WTC11 (cell line): ENCODE measurements around the gene TLCD3B. TPM values are rescaled to one million over a fixed set of nuclear protein-coding genes. Genes with fewer than 3 reads are reported as not detected.

ENCODE experiments used
- ATAC-seq: fragments of 200-7000 bp; cut with Tn5 transposase; 2 replicates; pipeline ENCODE4 v1.10.0; 2021; ENCODE audit warnings: mild to moderate bottlenecking, moderate library complexity
- CTCF ChIA-PET: fragments of 300-600 bp; sonication (Branson Sonifier 250); formaldehyde crosslinking; loops from one replicate; lab custom pipeline; 2021; ENCODE audit warnings: antibody characterized with exemption; lab: Charles Lee
- POLR2A ChIA-PET: fragments of 350-600 bp; sonication (Branson Sonifier 250); formaldehyde crosslinking; loops from one replicate; lab custom pipeline; 2021; ENCODE audit warnings: antibody characterized with exemption; lab: Charles Lee
- DNase-seq: peaks from one replicate; pipeline ENCODE4 v3.0.0; 2021; ENCODE audit warnings: low spot score
- H3K27ac Mint-ChIP-seq: 2 replicates; pipeline ENCODE4 v1.8.0; 2021; ENCODE audit warnings: mixed read lengths
- H3K27me3 Mint-ChIP-seq: 2 replicates; pipeline ENCODE4 v1.8.0; 2021; ENCODE audit warnings: low read depth, mild to moderate bottlenecking, moderate library complexity, mixed read lengths
- H3K36me3 Mint-ChIP-seq: 2 replicates; pipeline ENCODE4 v1.8.0; 2021; ENCODE audit warnings: mixed read lengths
- H3K4me1 Mint-ChIP-seq: 2 replicates; pipeline ENCODE4 v1.8.0; 2022; ENCODE audit warnings: mixed read lengths
- H3K4me3 Mint-ChIP-seq: 2 replicates; pipeline ENCODE4 v1.8.0; 2021; ENCODE audit warnings: mild to moderate bottlenecking, moderate library complexity, mixed read lengths
- H3K9me3 Mint-ChIP-seq: 2 replicates; pipeline ENCODE4 v1.8.0; 2021; ENCODE audit warnings: mixed read lengths
- AFF4 ChIP-seq: sonication (generic); formaldehyde crosslinking; IDR thresholded peaks from 2 replicates; pipeline ENCODE4 v1.8.1; 2023; ENCODE audit warnings: mild to moderate bottlenecking, missing genetic modification reagents, borderline replicate concordance
- ATF1 ChIP-seq: sonication (generic); formaldehyde crosslinking; IDR thresholded peaks from 2 replicates; pipeline ENCODE4 v1.8.1; 2023; ENCODE audit warnings: mild to moderate bottlenecking, moderate library complexity, missing genetic modification reagents
- EMX1 ChIP-seq: fragments of 250-450 bp; sonication (Bioruptor Pico); IDR thresholded peaks from 2 replicates; pipeline ENCODE4 v1.8.0; 2021; ENCODE audit warnings: mild to moderate bottlenecking
- ETV6 ChIP-seq: sonication (generic); formaldehyde crosslinking; IDR thresholded peaks from 2 replicates; pipeline ENCODE4 v1.8.1; 2022; ENCODE audit warnings: mild to moderate bottlenecking, missing genetic modification reagents
- FOXP1 ChIP-seq: sonication (generic); formaldehyde crosslinking; IDR thresholded peaks from 2 replicates; pipeline ENCODE4 v1.8.0; 2022; ENCODE audit warnings: missing genetic modification reagents, mild to moderate bottlenecking, moderate library complexity, borderline replicate concordance
- JUN ChIP-seq: sonication (generic); formaldehyde crosslinking; IDR thresholded peaks from 2 replicates; pipeline ENCODE4 v1.8.0; 2023; ENCODE audit warnings: mild to moderate bottlenecking, missing genetic modification reagents
- MLX ChIP-seq: sonication (generic); formaldehyde crosslinking; IDR thresholded peaks from 2 replicates; pipeline ENCODE4 v1.8.1; 2023; ENCODE audit warnings: mild to moderate bottlenecking, missing genetic modification reagents, moderate library complexity
- MYBL2 ChIP-seq: sonication (generic); formaldehyde crosslinking; IDR thresholded peaks from 2 replicates; pipeline ENCODE4 v1.8.1; 2023; ENCODE audit warnings: mild to moderate bottlenecking, moderate library complexity, missing genetic modification reagents
- NFATC4 ChIP-seq: fragments of 250-450 bp; sonication (Bioruptor Pico); IDR thresholded peaks from 2 replicates; pipeline ENCODE4 v1.9.0; 2021; ENCODE audit warnings: mild to moderate bottlenecking
- NFYB ChIP-seq: sonication (generic); formaldehyde crosslinking; conservative IDR thresholded peaks from 2 replicates; pipeline ENCODE4 v1.8.0; 2022; ENCODE audit warnings: low read depth, missing genetic modification reagents
- NR1H2 ChIP-seq: sonication (generic); formaldehyde crosslinking; IDR thresholded peaks from 2 replicates; pipeline ENCODE4 v1.9.0; 2021; ENCODE audit warnings: mild to moderate bottlenecking, moderate library complexity, missing genetic modification reagents
- NR3C1 ChIP-seq: sonication (generic); formaldehyde crosslinking; conservative IDR thresholded peaks from 2 replicates; pipeline ENCODE4 v1.8.1; 2023; ENCODE audit warnings: low read depth, mild to moderate bottlenecking, missing genetic modification reagents
- PRRX2 ChIP-seq: fragments of 250-450 bp; sonication (Bioruptor Pico); IDR thresholded peaks from 2 replicates; pipeline ENCODE4 v1.8.0; 2021; ENCODE audit warnings: mild to moderate bottlenecking
- TCF7 ChIP-seq: sonication (generic); formaldehyde crosslinking; IDR thresholded peaks from 2 replicates; pipeline ENCODE4 v1.8.0; 2022; ENCODE audit warnings: mild to moderate bottlenecking, low read depth, missing genetic modification reagents, moderate library complexity
- ZNF416 ChIP-seq: fragments of 250-450 bp; sonication (Bioruptor Pico); IDR thresholded peaks from 2 replicates; pipeline ENCODE4 v1.9.0; 2021; ENCODE audit warnings: mild to moderate bottlenecking, inconsistent platforms
- ZNF425 ChIP-seq: fragments of 250-450 bp; sonication (Bioruptor Pico); conservative IDR thresholded peaks from 2 replicates; pipeline ENCODE4 v1.9.0; 2021; ENCODE audit warnings: mild to moderate bottlenecking
- ZNF532 ChIP-seq: fragments of 250-450 bp; sonication (Bioruptor Pico); IDR thresholded peaks from 2 replicates; pipeline ENCODE4 v1.9.0; 2021; ENCODE audit warnings: mild to moderate bottlenecking, borderline replicate concordance
- total RNA-seq: library from RNA; stranded (reverse); gene quantifications from 3 replicates; pipeline ENCODE4 v1.2.3, GENCODE V29; 2021
- TF ChIP-seq, protein P1 (sequence below): sonication (generic); formaldehyde crosslinking; conservative IDR thresholded peaks from 2 replicates; pipeline ENCODE4 v1.8.1; 2023; ENCODE audit warnings: mild to moderate bottlenecking, low read depth, missing genetic modification reagents, moderate library complexity
- TF ChIP-seq, protein P2 (sequence below): sonication (generic); formaldehyde crosslinking; IDR thresholded peaks from 2 replicates; pipeline ENCODE4 v1.8.0; 2022; ENCODE audit warnings: mild to moderate bottlenecking, missing genetic modification reagents

Gene TLCD3B
- total RNA-seq, 1 experiment from 2014 or later = 28.1 TPM

DNA sequence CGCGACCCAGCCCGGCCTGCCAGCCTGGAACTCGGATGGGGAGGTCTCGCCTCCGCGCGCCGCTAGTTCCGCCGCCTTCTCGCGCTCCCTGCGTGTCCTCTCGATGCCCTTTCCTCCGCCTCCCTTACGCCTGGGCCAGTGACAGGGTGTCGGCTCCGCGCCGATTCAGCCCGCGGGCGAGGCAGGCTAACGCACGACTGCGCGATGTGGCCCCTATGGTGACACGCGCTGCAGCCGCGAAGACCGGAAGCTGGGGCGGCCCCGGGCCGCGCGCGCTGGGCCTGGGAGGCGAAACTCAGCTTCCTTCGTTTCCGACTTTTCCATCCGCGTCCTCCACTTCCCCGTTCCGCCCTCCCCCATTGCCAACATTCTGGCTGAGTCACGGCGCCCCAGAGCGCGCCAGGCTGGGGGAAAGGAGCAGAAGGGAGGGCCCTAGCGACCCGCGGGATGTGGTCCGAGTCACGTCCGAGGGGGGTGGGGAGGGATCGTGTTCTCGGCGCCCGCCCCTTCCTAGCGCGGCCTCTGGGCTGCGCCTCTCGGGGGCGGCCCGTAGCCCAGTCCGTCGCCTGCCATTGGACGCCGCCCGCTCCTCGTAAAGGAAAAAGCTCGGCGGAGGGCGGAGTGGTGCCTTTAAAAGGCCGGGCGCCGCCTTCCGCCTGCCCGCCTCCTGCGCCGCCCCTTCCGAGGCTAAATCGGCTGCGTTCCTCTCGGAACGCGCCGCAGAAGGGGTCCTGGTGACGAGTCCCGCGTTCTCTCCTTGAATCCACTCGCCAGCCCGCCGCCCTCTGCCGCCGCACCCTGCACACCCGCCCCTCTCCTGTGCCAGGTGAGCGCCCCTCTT lies 34.3 kb upstream of the TLCD3B start, which contains the start of gene ALDOA (continued):
- TF ChIP-seq NFATC4 (CRISPR knock-in tag) (no peak; the same call in 1 of the 2 replicates), MYBL2 (CRISPR knock-in tag) (peak; percentile 89), FOXP1 (CRISPR knock-in tag) (peak; percentile 83; the same call in 1 of the 2 replicates), JUN (CRISPR knock-in tag) (peak; percentile 46; the same call in 1 of the 2 replicates)
- TF ChIP-seq, protein P1, sequence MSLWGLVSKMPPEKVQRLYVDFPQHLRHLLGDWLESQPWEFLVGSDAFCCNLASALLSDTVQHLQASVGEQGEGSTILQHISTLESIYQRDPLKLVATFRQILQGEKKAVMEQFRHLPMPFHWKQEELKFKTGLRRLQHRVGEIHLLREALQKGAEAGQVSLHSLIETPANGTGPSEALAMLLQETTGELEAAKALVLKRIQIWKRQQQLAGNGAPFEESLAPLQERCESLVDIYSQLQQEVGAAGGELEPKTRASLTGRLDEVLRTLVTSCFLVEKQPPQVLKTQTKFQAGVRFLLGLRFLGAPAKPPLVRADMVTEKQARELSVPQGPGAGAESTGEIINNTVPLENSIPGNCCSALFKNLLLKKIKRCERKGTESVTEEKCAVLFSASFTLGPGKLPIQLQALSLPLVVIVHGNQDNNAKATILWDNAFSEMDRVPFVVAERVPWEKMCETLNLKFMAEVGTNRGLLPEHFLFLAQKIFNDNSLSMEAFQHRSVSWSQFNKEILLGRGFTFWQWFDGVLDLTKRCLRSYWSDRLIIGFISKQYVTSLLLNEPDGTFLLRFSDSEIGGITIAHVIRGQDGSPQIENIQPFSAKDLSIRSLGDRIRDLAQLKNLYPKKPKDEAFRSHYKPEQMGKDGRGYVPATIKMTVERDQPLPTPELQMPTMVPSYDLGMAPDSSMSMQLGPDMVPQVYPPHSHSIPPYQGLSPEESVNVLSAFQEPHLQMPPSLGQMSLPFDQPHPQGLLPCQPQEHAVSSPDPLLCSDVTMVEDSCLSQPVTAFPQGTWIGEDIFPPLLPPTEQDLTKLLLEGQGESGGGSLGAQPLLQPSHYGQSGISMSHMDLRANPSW (CRISPR knock-in tag) = no peak

DNA sequence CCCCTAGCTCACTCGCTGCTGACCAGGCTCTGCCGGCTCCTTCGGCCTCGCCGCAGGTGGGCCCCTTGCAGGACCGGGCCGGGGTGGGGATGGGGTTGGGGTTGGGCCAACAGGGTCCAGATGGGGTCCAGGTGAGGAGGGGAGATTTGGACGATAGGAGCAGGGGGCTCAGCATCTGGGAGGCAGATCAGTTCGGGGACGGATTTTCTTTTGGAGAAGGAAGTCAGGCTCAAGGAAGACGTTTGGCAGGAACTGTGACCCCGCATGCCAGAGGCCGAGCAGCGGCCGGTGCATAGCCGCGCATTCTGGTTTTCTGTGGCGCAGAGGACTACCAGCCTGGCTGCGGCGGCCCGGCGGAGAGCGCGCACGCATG lies 33.6 kb upstream of the TLCD3B start:
- Mint-ChIP-seq H3K4me1 (peaks cover 37% of the 10 kb centered on the region), H3K4me3 (peak overlapping the region; percentile 96), H3K27me3 (no peaks in the 10 kb centered on the region), H3K27ac (peak overlapping the region; percentile 99; the same call in 1 of the 2 replicates), H3K36me3 (peaks cover 31% of the 10 kb centered on the region), H3K9me3 (no peaks in the 10 kb centered on the region)
- ChIA-PET POLR2A (interaction anchor here (2.3 kb wide), 1 partner anchor 27 kb away, joined by 27 read pairs; the partner anchor contains the start of gene TBX6), CTCF (interaction anchor here (0.6 to 5.1 kb wide), 14 partner anchors 10 to 280 kb away, joined by 3 to 89 read pairs (median 4); partner anchors contain the start of genes PAGR1, PPP4C, SEZ6L2 and TBX6)
- ATAC-seq = peak; percentile 38
- no peak for DNase-seq
- TF ChIP-seq NR1H2 (CRISPR knock-in tag) (no peak), AFF4 (CRISPR knock-in tag) (no peak), ATF1 (no peak), PRRX2 (CRISPR knock-in tag) (no peak), TCF7 (CRISPR knock-in tag) (no peak), ZNF532 (CRISPR knock-in tag) (no peak), NFYB (no peak), ZNF416 (CRISPR knock-in tag) (no peak), NR3C1 (CRISPR knock-in tag) (no peak), EMX1 (CRISPR knock-in tag) (no peak), ETV6 (CRISPR knock-in tag) (no peak), ZNF425 (CRISPR knock-in tag) (no peak), MLX (CRISPR knock-in tag) (no peak)
- TF ChIP-seq, protein P2, sequence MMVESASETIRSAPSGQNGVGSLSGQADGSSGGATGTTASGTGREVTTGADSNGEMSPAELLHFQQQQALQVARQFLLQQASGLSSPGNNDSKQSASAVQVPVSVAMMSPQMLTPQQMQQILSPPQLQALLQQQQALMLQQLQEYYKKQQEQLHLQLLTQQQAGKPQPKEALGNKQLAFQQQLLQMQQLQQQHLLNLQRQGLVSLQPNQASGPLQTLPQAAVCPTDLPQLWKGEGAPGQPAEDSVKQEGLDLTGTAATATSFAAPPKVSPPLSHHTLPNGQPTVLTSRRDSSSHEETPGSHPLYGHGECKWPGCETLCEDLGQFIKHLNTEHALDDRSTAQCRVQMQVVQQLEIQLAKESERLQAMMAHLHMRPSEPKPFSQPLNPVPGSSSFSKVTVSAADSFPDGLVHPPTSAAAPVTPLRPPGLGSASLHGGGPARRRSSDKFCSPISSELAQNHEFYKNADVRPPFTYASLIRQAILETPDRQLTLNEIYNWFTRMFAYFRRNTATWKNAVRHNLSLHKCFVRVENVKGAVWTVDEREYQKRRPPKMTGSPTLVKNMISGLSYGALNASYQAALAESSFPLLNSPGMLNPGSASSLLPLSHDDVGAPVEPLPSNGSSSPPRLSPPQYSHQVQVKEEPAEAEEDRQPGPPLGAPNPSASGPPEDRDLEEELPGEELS (CRISPR knock-in tag) = no peak
